ENCODE measurements around the gene GRPEL2. TPM values are rescaled to one million over a fixed set of nuclear protein-coding genes. Genes with fewer than 3 reads are reported as not detected.

The GRPEL2 gene
- total RNA-seq, 1 experiment from 2014 or later = 22.0 TPM

- no peak for DNase-seq
- Histone ChIP-seq H3K27ac (ENCODE audit: low read length) (no peak overlapping the region), H4K20me1 (ENCODE audit: insufficient read depth, low read depth, low read length) (no peaks in the 10 kb centered on the region), H3K9ac (ENCODE audit: low read length) (no peak overlapping the region), H3K4me2 (ENCODE audit: low read depth, low read length, poor library complexity, severe bottlenecking) (no peak overlapping the region), H3K4me1 (ENCODE audit: low read length) (no peaks in the 10 kb centered on the region), H3K27me3 (ENCODE audit: low read length) (no peaks in the 10 kb centered on the region), H3K4me3 (ENCODE audit: low read length) (no peak overlapping the region), H3K79me2 (ENCODE audit: low read length) (no peaks in the 10 kb centered on the region), H3K9me2 (replicated peaks; ENCODE audit: insufficient read depth, low read length) (no peaks in the 10 kb centered on the region), H3K36me3 (ENCODE audit: insufficient read depth, low read length) (no peaks in the 10 kb centered on the region), H2AFZ (ENCODE audit: low read length) (no peak overlapping the region), H3K9me3 (ENCODE audit: low read length) (no peaks in the 10 kb centered on the region)
Observed at GRCh38 chr5:149324641-149325040, 20.7 kb upstream of the GRPEL2 start.

- Histone ChIP-seq H3K27me3 (ENCODE audit: low read length) (no peaks in the 10 kb centered on the region), H3K9ac (ENCODE audit: low read length) (no peak overlapping the region), H4K20me1 (ENCODE audit: insufficient read depth, low read depth, low read length) (no peaks in the 10 kb centered on the region), H3K27ac (ENCODE audit: low read length) (no peak overlapping the region), H2AFZ (ENCODE audit: low read length) (no peak overlapping the region), H3K4me3 (ENCODE audit: low read length) (no peak overlapping the region), H3K79me2 (ENCODE audit: low read length) (no peaks in the 10 kb centered on the region), H3K9me2 (replicated peaks; ENCODE audit: insufficient read depth, low read length) (no peaks in the 10 kb centered on the region), H3K4me2 (ENCODE audit: low read depth, low read length, poor library complexity, severe bottlenecking) (no peak overlapping the region), H3K4me1 (ENCODE audit: low read length) (no peaks in the 10 kb centered on the region), H3K36me3 (ENCODE audit: insufficient read depth, low read length) (no peaks in the 10 kb centered on the region), H3K9me3 (ENCODE audit: low read length) (no peaks in the 10 kb centered on the region)
- no peak for DNase-seq
Observed at GRCh38 chr5:149325166-149325735, 20.0 kb upstream of the GRPEL2 start.

GRCh38 chr5:149325894-149326293 is 19.4 kb upstream of the GRPEL2 start:
- Histone ChIP-seq H3K9me2 (replicated peaks; ENCODE audit: insufficient read depth, low read length) (no peaks in the 10 kb centered on the region), H3K4me2 (ENCODE audit: low read depth, low read length, poor library complexity, severe bottlenecking) (no peak overlapping the region), H3K36me3 (ENCODE audit: insufficient read depth, low read length) (no peaks in the 10 kb centered on the region), H3K4me1 (ENCODE audit: low read length) (no peaks in the 10 kb centered on the region), H3K79me2 (ENCODE audit: low read length) (no peaks in the 10 kb centered on the region), H2AFZ (ENCODE audit: low read length) (no peak overlapping the region), H3K27ac (ENCODE audit: low read length) (no peak overlapping the region), H3K4me3 (ENCODE audit: low read length) (no peak overlapping the region), H4K20me1 (ENCODE audit: insufficient read depth, low read depth, low read length) (no peaks in the 10 kb centered on the region), H3K9me3 (ENCODE audit: low read length) (no peaks in the 10 kb centered on the region), H3K9ac (ENCODE audit: low read length) (no peak overlapping the region), H3K27me3 (ENCODE audit: low read length) (no peaks in the 10 kb centered on the region)
- no peak for DNase-seq

- H3K9me3 ChIP-seq (ENCODE audit: low read length) = no peaks in the 10 kb centered on the region
- H4K20me1 ChIP-seq (ENCODE audit: insufficient read depth, low read depth, low read length) = no peaks in the 10 kb centered on the region
- no peaks in the 10 kb centered on the region for H3K36me3 ChIP-seq (ENCODE audit: insufficient read depth, low read length)
- H3K27me3 ChIP-seq (ENCODE audit: low read length) = no peaks in the 10 kb centered on the region
- DNase-seq = no peak
- H3K4me2 ChIP-seq (ENCODE audit: low read depth, low read length, poor library complexity, severe bottlenecking) = no peak overlapping the region
- no peaks in the 10 kb centered on the region for H3K4me1 ChIP-seq (ENCODE audit: low read length)
- no peaks in the 10 kb centered on the region for H3K79me2 ChIP-seq (ENCODE audit: low read length)
- no peaks in the 10 kb centered on the region for H3K9me2 ChIP-seq (replicated peaks; ENCODE audit: insufficient read depth, low read length)
- no peak overlapping the region for H3K9ac ChIP-seq (ENCODE audit: low read length)
- no peak overlapping the region for H2AFZ ChIP-seq (ENCODE audit: low read length)
- no peak overlapping the region for H3K27ac ChIP-seq (ENCODE audit: low read length)
- no peak overlapping the region for H3K4me3 ChIP-seq (ENCODE audit: low read length)
Observed at GRCh38 chr5:149326611-149327010, 18.7 kb upstream of the GRPEL2 start.

- Histone ChIP-seq H4K20me1 (ENCODE audit: insufficient read depth, low read depth, low read length) (no peaks in the 10 kb centered on the region), H3K9me2 (replicated peaks; ENCODE audit: insufficient read depth, low read length) (no peaks in the 10 kb centered on the region), H3K27ac (ENCODE audit: low read length) (no peak overlapping the region), H3K4me2 (ENCODE audit: low read depth, low read length, poor library complexity, severe bottlenecking) (no peak overlapping the region), H3K4me3 (ENCODE audit: low read length) (no peak overlapping the region), H3K27me3 (ENCODE audit: low read length) (no peaks in the 10 kb centered on the region), H3K4me1 (ENCODE audit: low read length) (no peaks in the 10 kb centered on the region), H3K36me3 (ENCODE audit: insufficient read depth, low read length) (no peaks in the 10 kb centered on the region), H3K9ac (ENCODE audit: low read length) (no peak overlapping the region), H3K79me2 (ENCODE audit: low read length) (no peaks in the 10 kb centered on the region), H2AFZ (ENCODE audit: low read length) (no peak overlapping the region), H3K9me3 (ENCODE audit: low read length) (no peaks in the 10 kb centered on the region)
- DNase-seq = no peak
Observed at GRCh38 chr5:149328177-149328576, 17.1 kb upstream of the GRPEL2 start.

- H3K27me3 ChIP-seq (ENCODE audit: low read length) = no peaks in the 10 kb centered on the region
- H3K79me2 ChIP-seq (ENCODE audit: low read length) = no peaks in the 10 kb centered on the region
- no peak overlapping the region for H3K27ac ChIP-seq (ENCODE audit: low read length)
- H4K20me1 ChIP-seq (ENCODE audit: insufficient read depth, low read depth, low read length) = no peaks in the 10 kb centered on the region
- no peak for DNase-seq
- no peaks in the 10 kb centered on the region for H3K36me3 ChIP-seq (ENCODE audit: insufficient read depth, low read length)
- no peaks in the 10 kb centered on the region for H3K4me1 ChIP-seq (ENCODE audit: low read length)
- no peak overlapping the region for H3K4me3 ChIP-seq (ENCODE audit: low read length)
- no peak overlapping the region for H3K4me2 ChIP-seq (ENCODE audit: low read depth, low read length, poor library complexity, severe bottlenecking)
- no peaks in the 10 kb centered on the region for H3K9me2 ChIP-seq (replicated peaks; ENCODE audit: insufficient read depth, low read length)
- no peak overlapping the region for H3K9ac ChIP-seq (ENCODE audit: low read length)
- H3K9me3 ChIP-seq (ENCODE audit: low read length) = no peaks in the 10 kb centered on the region
- H2AFZ ChIP-seq (ENCODE audit: low read length) = no peak overlapping the region
Observed at GRCh38 chr5:149333711-149334443, 11.4 kb upstream of the GRPEL2 start.

GRCh38 chr5:149337736-149338135 is 7.6 kb upstream of the GRPEL2 start:
- Histone ChIP-seq H4K20me1 (ENCODE audit: insufficient read depth, low read depth, low read length) (no peaks in the 10 kb centered on the region), H3K27me3 (ENCODE audit: low read length) (no peaks in the 10 kb centered on the region), H3K27ac (ENCODE audit: low read length) (no peak overlapping the region), H3K36me3 (ENCODE audit: insufficient read depth, low read length) (no peaks in the 10 kb centered on the region), H3K9me3 (ENCODE audit: low read length) (no peaks in the 10 kb centered on the region), H3K4me3 (ENCODE audit: low read length) (no peak overlapping the region), H3K4me2 (ENCODE audit: low read depth, low read length, poor library complexity, severe bottlenecking) (no peak overlapping the region), H3K79me2 (ENCODE audit: low read length) (no peaks in the 10 kb centered on the region), H2AFZ (ENCODE audit: low read length) (no peak overlapping the region), H3K9me2 (replicated peaks; ENCODE audit: insufficient read depth, low read length) (no peaks in the 10 kb centered on the region), H3K4me1 (ENCODE audit: low read length) (no peaks in the 10 kb centered on the region), H3K9ac (ENCODE audit: low read length) (no peak overlapping the region)
- DNase-seq = no peak

GRCh38 chr5:149338364-149338763 is 6.9 kb upstream of the GRPEL2 start:
- no peaks in the 10 kb centered on the region for H3K4me1 ChIP-seq (ENCODE audit: low read length)
- no peaks in the 10 kb centered on the region for H3K27me3 ChIP-seq (ENCODE audit: low read length)
- no peaks in the 10 kb centered on the region for H3K79me2 ChIP-seq (ENCODE audit: low read length)
- no peak overlapping the region for H3K9ac ChIP-seq (ENCODE audit: low read length)
- no peak overlapping the region for H3K27ac ChIP-seq (ENCODE audit: low read length)
- H2AFZ ChIP-seq (ENCODE audit: low read length) = no peak overlapping the region
- no peak overlapping the region for H3K4me3 ChIP-seq (ENCODE audit: low read length)
- DNase-seq = no peak
- no peaks in the 10 kb centered on the region for H3K9me3 ChIP-seq (ENCODE audit: low read length)
- H3K4me2 ChIP-seq (ENCODE audit: low read depth, low read length, poor library complexity, severe bottlenecking) = no peak overlapping the region
- H3K9me2 ChIP-seq (replicated peaks; ENCODE audit: insufficient read depth, low read length) = no peaks in the 10 kb centered on the region
- H4K20me1 ChIP-seq (ENCODE audit: insufficient read depth, low read depth, low read length) = no peaks in the 10 kb centered on the region
- H3K36me3 ChIP-seq (ENCODE audit: insufficient read depth, low read length) = no peaks in the 10 kb centered on the region
